Upper lobe of left lung (tissue), 4 donors: Measurements from ENCODE around the gene SUCLG2.

Experiments
- CTCF ChIP-seq, 6 experiments: fragments of 450-650 bp in 4 of 6; fragments of 200-600 bp in 2 of 6; sonication (generic) in 2 of 6; IDR thresholded peaks; one replicate each; pipeline ENCODE4 v1.5.1; 2016 to 2019; ENCODE audit warnings: antibody characterized with exemption in 6 of 6
- EP300 ChIP-seq, 4 donors: sonication (generic); formaldehyde crosslinking; IDR thresholded peaks; one replicate each; pipeline ENCODE4 v1.5.1; 2017; ENCODE audit warnings: antibody characterized with exemption in 4 of 4, control low read depth in 2 of 4
- POLR2A ChIP-seq, 4 donors: fragments of 450-650 bp; IDR thresholded peaks; one replicate each; pipeline ENCODE4 v1.5.1; 2016 to 2017; ENCODE audit warnings: antibody characterized with exemption in 4 of 4, mild to moderate bottlenecking in 2 of 4
- POLR2AphosphoS5 ChIP-seq, 2 donors: sonication (generic); formaldehyde crosslinking; IDR thresholded peaks; one replicate each; pipeline ENCODE4 v1.5.1; 2017; ENCODE audit warnings: antibody characterized with exemption in 2 of 2

GRCh38 chr3:67524046-67524445 lies 130.4 kb downstream of the SUCLG2 start:
- TF ChIP-seq CTCF (IDR thresholded peaks at IDR 0.05) (no peak), POLR2AphosphoS5 (IDR thresholded peaks at IDR 0.05) (no peak), POLR2A (IDR thresholded peaks at IDR 0.05) (no peak), EP300 (IDR thresholded peaks at IDR 0.05) (no peak)
